Caco-2 (cell line): Measurements from ENCODE around the gene RRM2. TPM values are rescaled to one million over a fixed set of nuclear protein-coding genes. Genes with fewer than 3 reads are reported as not detected.

Source experiments
- BruUV-seq: library from RNA; stranded (reverse); fragments of 400-500 nt; replicated peaks from 2 replicates; lab custom pipeline; 2021; lab: Mats Ljungman, UMichigan
- CTCF ChIA-PET: fragments of 300-600 bp; sonication (Branson Sonifier 250); formaldehyde crosslinking; loops from one replicate; lab custom pipeline; 2022; ENCODE audit warnings: antibody characterized with exemption; lab: Charles Lee
- POLR2A ChIA-PET: fragments of 300-600 bp; sonication (Branson Sonifier 250); formaldehyde crosslinking; loops from one replicate; lab custom pipeline; 2022; ENCODE audit warnings: antibody characterized with exemption; lab: Charles Lee
- DNase-seq, 2 experiments: peaks; one replicate each; pipeline versions ENCODE4 v3.0.0 to v3.0.0-alpha.2; 2020 to 2022
- H3K27me3 ChIP-seq: replicated peaks from 2 replicates; pipeline ENCODE4 v1.6.0; 2011; ENCODE audit warnings: low read length; ENCODE audit not compliant: control insufficient read depth, insufficient read depth
- H3K36me3 ChIP-seq: 2 replicates; pipeline ENCODE4 v1.5.1; 2011; ENCODE audit warnings: low read length; ENCODE audit not compliant: control insufficient read depth, insufficient read depth
- H3K4me1 ChIP-seq: fragments of 250-450 bp; sonication (Bioruptor Pico); 2 replicates; pipeline ENCODE4 v1.5.1; 2020; ENCODE audit warnings: mild to moderate bottlenecking
- H3K4me3 ChIP-seq: 2 replicates; pipeline ENCODE4 v1.5.1; 2011; ENCODE audit warnings: low read depth, mild to moderate bottlenecking, control low read depth, low read length
- H3K9me3 ChIP-seq: fragments of 250-450 bp; sonication (Bioruptor Pico); 2 replicates; pipeline ENCODE4 v1.5.1; 2020; ENCODE audit warnings: mild to moderate bottlenecking, moderate library complexity
- H3K27ac Mint-ChIP-seq: one replicate; pipeline ENCODE4 v1.8.0; 2022; ENCODE audit warnings: mixed read lengths; ENCODE audit not compliant: unreplicated experiment
- H3K27me3 Mint-ChIP-seq: one replicate; pipeline ENCODE4 v1.8.0; 2022; ENCODE audit warnings: mixed read lengths; ENCODE audit not compliant: insufficient read depth, unreplicated experiment
- H3K36me3 Mint-ChIP-seq: one replicate; pipeline ENCODE4 v1.8.0; 2022; ENCODE audit warnings: mild to moderate bottlenecking, mixed read lengths; ENCODE audit not compliant: insufficient read depth, unreplicated experiment
- H3K4me1 Mint-ChIP-seq: one replicate; pipeline ENCODE4 v1.8.0; 2022; ENCODE audit warnings: low read depth, mixed read lengths; ENCODE audit not compliant: unreplicated experiment
- H3K4me3 Mint-ChIP-seq: one replicate; pipeline ENCODE4 v1.8.0; 2022; ENCODE audit warnings: mild to moderate bottlenecking, moderate library complexity, mixed read lengths; ENCODE audit not compliant: unreplicated experiment
- H3K9me3 Mint-ChIP-seq: one replicate; pipeline ENCODE4 v1.8.0; 2022; ENCODE audit warnings: mixed read lengths; ENCODE audit not compliant: unreplicated experiment
- intact Hi-C: fragments of 100-400 bp; cut with micrococcal nuclease; formaldehyde crosslinking; loops from one replicate; pipeline ENCODE4 v1.10.0; 2022; ENCODE audit not compliant: unreplicated experiment
- total RNA-seq: library from RNA; stranded (reverse); gene quantifications from 2 replicates; pipeline ENCODE4 v1.2.3, GENCODE V29; 2022
- TF ChIP-seq, protein P1 (sequence below), 2 experiments: fragments of 200-600 bp in 1 of 2; IDR thresholded peaks; 1 replicate in 1 of 2; 2 replicates in 1 of 2; pipeline versions ENCODE4 v1.5.1 to v1.8.0; 2011 to 2022; ENCODE audit warnings: antibody characterized with exemption in 1 of 2, control low read depth in 1 of 2, inconsistent platforms in 1 of 2, low read depth in 1 of 2, low read length in 1 of 2, mild to moderate bottlenecking in 1 of 2, moderate library complexity in 1 of 2; ENCODE audit not compliant: insufficient read depth in 1 of 2, severe bottlenecking in 1 of 2, unreplicated experiment in 1 of 2

Gene RRM2
- total RNA-seq, 1 experiment from 2014 or later: 169 TPM

DNA sequence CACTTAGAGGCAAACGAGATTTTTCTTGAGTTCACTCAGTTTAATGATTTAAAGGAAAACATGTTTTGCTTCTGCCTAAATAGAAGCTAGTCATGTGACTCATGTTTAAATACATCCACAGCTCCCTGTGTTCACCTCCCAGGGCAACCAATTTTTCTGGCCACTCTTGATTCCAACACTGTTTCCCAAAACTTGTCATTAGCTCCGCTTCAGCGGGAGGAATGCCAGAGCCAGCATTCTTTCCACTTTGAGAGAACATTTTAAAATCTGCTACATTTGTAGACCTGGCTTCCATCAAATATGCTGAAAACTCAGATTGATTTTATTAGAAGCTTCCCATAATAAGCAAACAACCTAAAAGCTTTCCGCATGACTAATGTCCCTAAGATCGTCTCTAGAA is 39.5 kb upstream of the RRM2 start:
- TF ChIP-seq, protein P1, sequence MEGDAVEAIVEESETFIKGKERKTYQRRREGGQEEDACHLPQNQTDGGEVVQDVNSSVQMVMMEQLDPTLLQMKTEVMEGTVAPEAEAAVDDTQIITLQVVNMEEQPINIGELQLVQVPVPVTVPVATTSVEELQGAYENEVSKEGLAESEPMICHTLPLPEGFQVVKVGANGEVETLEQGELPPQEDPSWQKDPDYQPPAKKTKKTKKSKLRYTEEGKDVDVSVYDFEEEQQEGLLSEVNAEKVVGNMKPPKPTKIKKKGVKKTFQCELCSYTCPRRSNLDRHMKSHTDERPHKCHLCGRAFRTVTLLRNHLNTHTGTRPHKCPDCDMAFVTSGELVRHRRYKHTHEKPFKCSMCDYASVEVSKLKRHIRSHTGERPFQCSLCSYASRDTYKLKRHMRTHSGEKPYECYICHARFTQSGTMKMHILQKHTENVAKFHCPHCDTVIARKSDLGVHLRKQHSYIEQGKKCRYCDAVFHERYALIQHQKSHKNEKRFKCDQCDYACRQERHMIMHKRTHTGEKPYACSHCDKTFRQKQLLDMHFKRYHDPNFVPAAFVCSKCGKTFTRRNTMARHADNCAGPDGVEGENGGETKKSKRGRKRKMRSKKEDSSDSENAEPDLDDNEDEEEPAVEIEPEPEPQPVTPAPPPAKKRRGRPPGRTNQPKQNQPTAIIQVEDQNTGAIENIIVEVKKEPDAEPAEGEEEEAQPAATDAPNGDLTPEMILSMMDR (IDR thresholded peaks at IDR 0.05; ENCODE audit: insufficient read depth in 1 of 2, low read depth in 1 of 2, low read length in 1 of 2, severe bottlenecking in 1 of 2, unreplicated experiment in 1 of 2): no peak
- no peaks in the 10 kb centered on the region for H3K9me3 Mint-ChIP-seq
- no peak overlapping the region for H3K4me3 Mint-ChIP-seq
- Histone ChIP-seq H3K4me3 (no peak overlapping the region), H3K27me3 (no peaks in the 10 kb centered on the region), H3K9me3 (no peaks in the 10 kb centered on the region), H3K4me1 (peaks cover 13% of the 10 kb centered on the region; the same call in 1 of the 2 replicates), H3K36me3 (no peaks in the 10 kb centered on the region)
- ChIA-PET POLR2A (no interaction called here), CTCF (interaction anchor here (1.0 to 1.2 kb wide), 3 partner anchors 10 to 187 kb away, joined by 4 to 7 read pairs (median 5); no protein-coding TSS in a partner anchor)
- peaks cover 12% of the 10 kb centered on the region for H3K27me3 Mint-ChIP-seq
- no peak for DNase-seq
- BruUV-seq: no TSS peak
- peaks cover 7% of the 10 kb centered on the region for H3K4me1 Mint-ChIP-seq
- intact Hi-C loops: no loop called here
- no peaks in the 10 kb centered on the region for H3K36me3 Mint-ChIP-seq
- no peak overlapping the region for H3K27ac Mint-ChIP-seq

DNA sequence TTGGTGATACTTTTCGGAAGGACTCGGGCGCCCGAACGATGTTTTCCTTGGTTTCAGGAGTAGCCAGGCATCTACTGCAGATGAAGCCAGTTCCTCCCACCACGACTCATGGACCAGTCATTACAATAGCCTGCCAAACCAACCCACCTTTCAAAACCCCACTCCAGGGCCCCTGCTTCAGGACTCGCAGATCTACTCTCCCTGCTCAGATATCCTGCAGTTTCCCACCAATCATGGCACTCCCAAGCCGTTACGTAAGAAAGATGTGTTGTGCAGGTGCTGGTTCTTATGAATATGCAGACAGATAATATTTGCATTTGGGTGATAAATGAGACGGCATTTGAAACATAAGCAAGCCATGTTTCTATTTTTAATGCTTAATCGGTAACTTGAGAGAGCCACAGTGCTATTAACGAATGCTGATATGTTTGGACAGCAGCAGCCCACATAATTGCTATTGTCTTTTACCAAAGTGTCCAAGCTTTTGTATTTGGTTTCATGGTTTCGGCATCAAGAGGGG is 38.8 kb upstream of the RRM2 start:
- H3K27me3 Mint-ChIP-seq: peaks cover 9% of the 10 kb centered on the region
- H3K4me1 Mint-ChIP-seq: peaks cover 7% of the 10 kb centered on the region
- H3K4me3 Mint-ChIP-seq: no peak overlapping the region
- no TSS peak for BruUV-seq
- Histone ChIP-seq H3K27me3 (no peaks in the 10 kb centered on the region), H3K9me3 (no peaks in the 10 kb centered on the region), H3K4me1 (peaks cover 12% of the 10 kb centered on the region; the same call in 1 of the 2 replicates), H3K36me3 (no peaks in the 10 kb centered on the region), H3K4me3 (no peak overlapping the region)
- H3K27ac Mint-ChIP-seq: no peak overlapping the region
- no peaks in the 10 kb centered on the region for H3K36me3 Mint-ChIP-seq
- DNase-seq: no peak
- ChIA-PET CTCF (interaction anchor here (1.1 kb wide), 1 partner anchor 14 kb away, joined by 7 read pairs; no protein-coding TSS in a partner anchor), POLR2A (no interaction called here)
- TF ChIP-seq, protein P1 (IDR thresholded peaks at IDR 0.05; ENCODE audit: insufficient read depth in 1 of 2, low read depth in 1 of 2, low read length in 1 of 2, severe bottlenecking in 1 of 2, unreplicated experiment in 1 of 2): no peak
- intact Hi-C loops: no loop called here
- H3K9me3 Mint-ChIP-seq: no peaks in the 10 kb centered on the region

DNA sequence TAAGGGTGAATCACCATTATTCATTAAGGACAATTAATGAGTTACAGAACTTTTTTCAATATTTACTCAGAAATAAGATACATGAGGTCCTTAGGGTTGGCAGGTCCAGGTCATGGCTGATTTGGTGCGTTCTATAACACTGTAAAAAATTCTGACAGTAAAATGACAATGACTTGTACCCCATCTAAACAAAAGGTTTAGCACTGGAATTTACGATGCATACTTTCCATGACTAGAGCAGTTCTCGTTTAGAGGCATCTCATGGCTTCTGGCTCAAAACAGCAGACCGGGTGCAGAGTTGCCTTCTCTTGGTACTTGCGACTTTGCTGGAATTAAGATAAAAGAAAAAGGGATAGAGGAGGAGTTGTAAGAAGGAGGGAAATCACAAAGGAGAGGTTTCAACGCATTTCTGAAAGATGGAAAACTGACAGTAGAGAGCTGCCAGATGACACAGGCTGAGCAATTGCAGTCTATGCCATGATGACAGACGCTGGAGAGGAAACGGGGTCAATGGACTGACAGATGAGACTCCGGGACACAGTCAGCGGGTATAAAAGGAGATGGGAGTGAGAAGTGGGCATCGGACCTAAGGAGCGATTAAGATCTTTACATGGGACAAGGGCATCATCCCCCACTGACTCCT is 38.2 kb upstream of the RRM2 start:
- POLR2A ChIA-PET: no interaction called here
- no peaks in the 10 kb centered on the region for H3K27me3 ChIP-seq

More for the DNA sequence above, 38.2 kb upstream of the RRM2 start:
- intact Hi-C loops: no loop called here
- Mint-ChIP-seq H3K27ac (no peak overlapping the region), H3K36me3 (no peaks in the 10 kb centered on the region), H3K4me1 (peaks cover 7% of the 10 kb centered on the region), H3K9me3 (no peaks in the 10 kb centered on the region), H3K4me3 (no peak overlapping the region), H3K27me3 (peaks cover 7% of the 10 kb centered on the region)
- TF ChIP-seq, protein P1 (IDR thresholded peaks at IDR 0.05; ENCODE audit: insufficient read depth in 1 of 2, low read depth in 1 of 2, low read length in 1 of 2, severe bottlenecking in 1 of 2, unreplicated experiment in 1 of 2): no peak
- H3K4me3 ChIP-seq: no peak overlapping the region
- BruUV-seq: no TSS peak
- no peak for DNase-seq
- no peaks in the 10 kb centered on the region for H3K36me3 ChIP-seq
- no peaks in the 10 kb centered on the region for H3K9me3 ChIP-seq
- H3K4me1 ChIP-seq: peaks cover 8% of the 10 kb centered on the region; the same call in 1 of the 2 replicates
- CTCF ChIA-PET: interaction anchor here (2.0 kb wide), 1 partner anchor 13 kb away, joined by 9 read pairs; no protein-coding TSS in a partner anchor
